DMS53 treated with DMSO at 0.1 percent for 48 hours (cell line): ENCODE measurements around the gene PHAF1.
"Not testable (repeated sequence)": the region's sequence is repeated elsewhere in the genome, so short reads cannot be mapped to it uniquely, and the experiment has no call there.

Experiments used
- DNase-seq: peaks from one replicate; lab custom pipeline; 2025; ENCODE audit not compliant: unreplicated experiment; lab: John Stamatoyannopoulos, UW

Gene PHAF1

GRCh38 chr16:67104845-67105244 is 4.9 kb upstream of the PHAF1 start:
- no peak for DNase-seq

GRCh38 chr16:67105246-67105645 is 4.5 kb upstream of the PHAF1 start:
- no peak for DNase-seq

- no peak for DNase-seq
These were observed 3.9 kb upstream of the PHAF1 start for GRCh38 chr16:67105881-67106280.

- no peak for DNase-seq
These were observed 1.3 kb upstream of the PHAF1 start for GRCh38 chr16:67108489-67108888.

GRCh38 chr16:67108931-67109406 is 772 bp upstream of the PHAF1 start:
- no peak for DNase-seq

GRCh38 chr16:67111951-67112444 is 2.3 kb downstream of the PHAF1 start:
- DNase-seq: no peak

GRCh38 chr16:67112591-67113399 is 3.1 kb downstream of the PHAF1 start:
- DNase-seq: no peak

- DNase-seq: no peak
These were observed 5.1 kb downstream of the PHAF1 start for GRCh38 chr16:67114793-67115192.

GRCh38 chr16:67115639-67116038 is 5.9 kb downstream of the PHAF1 start:
- DNase-seq: no peak

- DNase-seq: no peak
These were observed 6.9 kb downstream of the PHAF1 start for GRCh38 chr16:67116388-67117311.

- no peak for DNase-seq
These were observed 8.0 kb downstream of the PHAF1 start for GRCh38 chr16:67117716-67118115.

- no peak for DNase-seq
These were observed 10.3 kb downstream of the PHAF1 start for GRCh38 chr16:67120025-67120424.

GRCh38 chr16:67122799-67123198 is 13.1 kb downstream of the PHAF1 start:
- DNase-seq: not testable (repeated sequence)

GRCh38 chr16:67128417-67128816 is 18.7 kb downstream of the PHAF1 start:
- DNase-seq: no peak

GRCh38 chr16:67128887-67129286 is 19.1 kb downstream of the PHAF1 start:
- DNase-seq: no peak

GRCh38 chr16:67129422-67129821 is 19.7 kb downstream of the PHAF1 start:
- no peak for DNase-seq

- DNase-seq: no peak
These were observed 27.9 kb downstream of the PHAF1 start for GRCh38 chr16:67137605-67138004.

GRCh38 chr16:67141391-67141790 is 31.6 kb downstream of the PHAF1 start:
- no peak for DNase-seq

GRCh38 chr16:67142342-67142741 is 32.6 kb downstream of the PHAF1 start:
- DNase-seq: no peak

- DNase-seq: no peak
These were observed 35.2 kb downstream of the PHAF1 start for GRCh38 chr16:67144943-67145342.

GRCh38 chr16:67145746-67146145 is 36.0 kb downstream of the PHAF1 start:
- DNase-seq: no peak
